Measurements from ENCODE around the gene ABCA9.
"Not testable (repeated sequence)": the region's sequence is repeated elsewhere in the genome, so short reads cannot be mapped to it uniquely, and the experiment has no call there.

Gene ABCA9

DNA sequence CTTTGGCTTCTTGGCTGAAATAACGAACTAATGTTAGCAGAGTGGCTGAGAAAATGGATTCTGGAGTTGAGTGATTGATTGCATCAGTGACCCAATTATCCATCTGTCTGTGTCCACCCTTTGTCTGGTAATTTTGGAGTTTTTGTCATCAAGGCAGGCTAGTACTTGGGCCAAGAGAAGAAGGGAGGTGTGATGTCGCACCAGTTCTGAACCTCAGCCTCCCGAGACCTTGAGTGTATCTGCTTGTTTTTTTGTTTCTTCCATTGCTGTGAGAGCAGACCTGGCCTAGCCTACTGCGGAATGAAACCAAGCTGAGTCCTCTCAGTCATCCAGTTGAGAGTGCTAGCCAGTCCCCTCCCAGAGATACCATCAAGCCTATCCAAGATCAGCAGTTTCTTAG is 110.0 kb downstream of the ABCA9 start:
- no peak for DNase-seq

DNA sequence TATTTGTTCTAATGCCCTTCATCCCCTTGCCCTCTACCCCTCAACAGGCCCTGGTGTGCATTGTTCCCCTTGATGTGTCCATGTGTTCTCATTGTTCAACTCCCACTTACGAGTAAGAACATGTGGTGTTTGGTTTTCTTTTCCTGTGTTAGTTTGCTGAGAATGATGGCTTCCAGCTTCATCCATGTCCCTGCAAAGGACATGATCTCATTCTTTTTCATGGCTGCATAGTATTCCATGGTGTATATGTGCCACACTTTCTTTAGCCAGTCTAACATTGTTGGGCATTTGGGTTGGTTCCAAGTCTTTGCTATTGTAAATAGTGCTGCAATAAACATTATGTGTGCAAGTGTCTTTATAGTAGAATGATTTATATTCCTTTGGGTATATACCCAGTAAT is 112.9 kb downstream of the ABCA9 start:
- DNase-seq: not testable (repeated sequence)

DNA sequence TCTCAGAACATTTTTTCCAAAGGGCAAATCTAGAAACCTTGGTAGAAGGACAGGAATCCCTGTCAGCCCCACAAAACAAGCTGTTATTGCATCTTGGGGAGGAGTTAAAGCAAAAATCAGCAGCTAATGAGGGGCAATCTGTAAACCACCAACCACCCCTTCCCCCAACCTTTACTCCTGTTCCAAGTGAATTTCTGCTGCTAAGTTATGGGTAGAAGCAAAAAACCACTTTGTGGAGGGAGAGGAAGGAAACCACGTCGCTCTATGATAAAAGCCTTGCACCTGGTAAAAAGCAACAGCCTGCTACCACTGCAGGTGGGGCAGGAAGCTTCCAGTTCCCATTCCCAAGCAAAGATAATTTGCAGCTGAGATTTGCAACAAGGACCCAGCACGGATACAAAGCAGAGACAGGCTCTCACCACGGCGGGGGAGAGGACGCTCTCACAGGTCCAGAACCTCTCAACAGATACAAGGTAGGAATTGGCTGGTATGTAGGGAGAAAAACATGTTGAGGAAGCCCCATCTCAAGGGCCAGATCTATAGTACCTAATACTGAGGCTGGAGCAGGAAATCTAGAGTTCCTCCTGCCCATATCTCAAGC is 116.2 kb downstream of the ABCA9 start:
- no peak for DNase-seq

DNA sequence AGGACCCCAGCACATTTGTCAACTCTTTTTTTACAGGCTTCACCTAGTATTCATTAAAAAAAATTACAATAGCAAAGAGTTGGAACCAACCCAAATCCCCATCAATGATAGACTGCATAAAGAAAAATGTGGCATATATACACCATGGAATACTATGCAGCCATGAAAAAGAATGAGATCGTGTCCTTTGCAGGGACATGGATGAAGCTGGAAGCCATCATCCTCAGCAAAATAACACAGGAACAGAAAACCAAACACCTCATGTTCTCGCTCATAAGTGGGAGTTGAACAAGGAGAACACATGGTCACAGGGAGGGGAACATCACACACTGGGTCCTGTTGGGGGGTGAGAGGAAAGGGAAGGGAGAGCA is 116.9 kb downstream of the ABCA9 start:
- not testable (repeated sequence) for DNase-seq

DNA sequence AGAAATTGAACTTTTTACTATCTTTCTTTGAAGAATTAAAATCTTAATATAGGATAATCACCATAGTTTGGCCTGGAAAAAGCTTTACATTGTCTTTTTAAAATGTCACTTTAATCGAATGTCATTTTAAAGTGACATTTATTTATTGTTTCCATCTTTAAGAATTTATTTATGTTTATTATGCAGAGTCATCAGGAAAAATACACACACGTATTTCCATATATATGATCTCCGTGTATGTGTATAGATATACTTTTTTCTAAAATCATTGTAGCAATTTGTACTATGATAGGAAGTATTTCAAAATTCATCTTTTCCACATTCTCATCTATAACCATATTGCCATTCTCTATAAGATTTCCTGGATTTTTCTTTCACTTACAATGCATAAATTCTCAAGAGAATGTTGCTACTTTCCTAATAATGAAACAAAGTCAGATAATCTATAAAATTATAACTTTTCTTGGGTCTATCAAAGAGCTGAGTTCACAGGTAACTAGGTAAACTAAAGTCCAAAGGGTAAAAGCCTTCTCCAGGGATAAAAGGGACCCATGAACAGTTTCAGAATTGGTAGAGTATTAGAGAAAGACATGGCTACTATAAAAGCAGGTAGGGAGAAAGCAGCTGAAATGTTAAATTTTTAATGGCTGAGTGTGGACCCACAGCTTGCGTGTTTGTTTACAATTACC is 117.5 kb downstream of the ABCA9 start:
- DNase-seq: no peak

DNA sequence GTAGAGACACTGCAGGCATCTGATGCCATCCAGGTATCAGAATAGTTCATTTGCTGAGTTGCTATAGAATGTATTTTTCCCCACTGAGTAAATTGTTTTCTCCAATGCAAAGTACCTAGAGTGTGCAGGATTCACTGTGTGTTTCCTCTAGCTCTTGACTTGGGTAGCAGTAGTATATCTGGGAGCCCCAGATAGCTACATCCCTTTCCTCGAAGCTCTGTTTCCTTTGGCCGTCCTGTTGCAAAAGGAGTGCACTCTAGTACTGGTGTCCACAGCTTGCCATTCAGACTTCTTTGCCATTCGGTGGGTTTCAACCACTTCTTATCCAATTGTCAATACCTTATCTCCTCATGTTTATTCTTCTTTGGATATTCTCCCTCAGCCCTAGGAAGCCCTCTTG is 118.3 kb downstream of the ABCA9 start:
- DNase-seq: no peak

DNA sequence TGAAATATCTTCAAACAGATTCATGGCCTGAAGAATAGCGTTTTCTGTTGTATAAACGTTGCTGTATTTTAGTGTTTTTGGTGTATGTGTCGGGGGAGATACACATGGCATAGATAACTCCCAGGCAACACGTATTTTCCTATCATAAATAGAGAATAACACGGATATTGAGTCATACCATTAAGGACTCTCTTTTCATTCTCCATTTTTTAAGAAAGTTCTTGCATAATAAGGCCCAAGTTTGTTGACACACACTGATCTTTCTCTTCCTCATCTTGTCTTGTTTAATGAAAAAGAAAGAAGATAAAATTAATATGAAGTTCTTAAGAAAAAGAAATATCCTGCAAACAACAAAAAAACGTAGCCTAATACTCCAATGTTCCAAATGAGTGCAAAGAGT is 119.0 kb downstream of the ABCA9 start:
- DNase-seq: no peak

DNA sequence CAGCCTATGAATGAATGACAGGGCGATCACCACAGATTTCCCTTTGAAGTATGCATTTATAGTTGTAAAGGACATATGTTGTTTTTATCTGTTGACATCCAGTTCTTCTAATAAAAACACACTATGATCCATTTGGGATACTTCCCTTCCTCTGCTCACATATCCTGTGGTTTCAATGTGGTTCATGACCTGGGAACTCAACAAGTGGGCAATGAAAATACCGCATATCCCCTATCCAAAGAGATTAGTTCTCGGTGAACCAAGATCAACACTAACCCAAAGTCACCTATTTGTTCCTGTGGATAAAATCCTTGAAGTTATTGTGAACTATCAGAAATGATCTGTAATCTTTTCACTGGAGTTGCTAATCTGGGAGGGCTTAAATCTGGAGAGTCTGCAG is 121.5 kb downstream of the ABCA9 start:
- no peak for DNase-seq

DNA sequence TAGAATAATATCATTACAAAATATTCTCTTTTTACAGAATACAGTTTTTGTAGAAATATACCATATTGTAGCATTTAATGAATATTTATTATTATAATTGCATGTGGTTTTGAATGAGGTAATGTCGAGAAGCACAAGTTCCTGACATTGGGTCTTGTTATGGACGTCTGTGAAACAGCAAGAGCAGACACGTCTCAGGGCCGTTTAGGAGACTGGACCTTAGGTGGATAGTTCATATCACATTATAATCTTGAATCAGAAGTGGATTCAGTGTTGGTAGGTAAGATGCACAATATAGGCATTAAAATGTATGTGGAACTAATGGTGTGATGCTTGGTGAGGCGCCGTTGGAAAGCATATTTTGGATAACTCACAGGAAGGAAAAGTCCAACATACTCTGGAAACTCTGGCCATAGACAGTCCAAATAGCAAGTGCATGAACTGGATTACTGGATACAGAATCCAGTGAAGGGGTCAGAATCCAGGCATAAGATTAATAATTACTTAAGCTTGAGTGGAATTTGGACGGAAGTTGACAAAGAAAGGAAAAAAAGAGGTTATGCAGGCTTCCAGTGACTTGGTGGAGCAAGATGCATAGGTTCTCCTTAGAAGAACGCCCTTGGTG is 122.7 kb downstream of the ABCA9 start:
- no peak for DNase-seq

DNA sequence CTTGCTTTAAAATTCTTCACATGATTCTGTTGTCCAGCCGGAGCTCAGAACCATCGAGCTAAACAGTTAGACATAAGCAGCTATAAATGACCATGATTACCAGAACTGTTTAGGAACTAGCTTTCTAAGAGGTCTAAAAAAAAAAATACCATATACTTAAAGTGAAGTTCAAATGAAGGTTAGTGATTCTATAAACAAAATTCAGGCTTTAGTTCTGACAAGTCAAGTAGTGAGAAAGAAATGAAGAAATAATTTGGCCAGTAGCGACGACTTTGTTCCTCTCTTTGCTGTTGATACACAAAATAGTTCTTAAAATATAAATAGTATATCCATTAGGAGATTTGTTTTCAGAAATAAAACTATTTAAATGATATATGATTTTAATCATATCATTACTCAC is 133.2 kb downstream of the ABCA9 start:
- DNase-seq: no peak

DNA sequence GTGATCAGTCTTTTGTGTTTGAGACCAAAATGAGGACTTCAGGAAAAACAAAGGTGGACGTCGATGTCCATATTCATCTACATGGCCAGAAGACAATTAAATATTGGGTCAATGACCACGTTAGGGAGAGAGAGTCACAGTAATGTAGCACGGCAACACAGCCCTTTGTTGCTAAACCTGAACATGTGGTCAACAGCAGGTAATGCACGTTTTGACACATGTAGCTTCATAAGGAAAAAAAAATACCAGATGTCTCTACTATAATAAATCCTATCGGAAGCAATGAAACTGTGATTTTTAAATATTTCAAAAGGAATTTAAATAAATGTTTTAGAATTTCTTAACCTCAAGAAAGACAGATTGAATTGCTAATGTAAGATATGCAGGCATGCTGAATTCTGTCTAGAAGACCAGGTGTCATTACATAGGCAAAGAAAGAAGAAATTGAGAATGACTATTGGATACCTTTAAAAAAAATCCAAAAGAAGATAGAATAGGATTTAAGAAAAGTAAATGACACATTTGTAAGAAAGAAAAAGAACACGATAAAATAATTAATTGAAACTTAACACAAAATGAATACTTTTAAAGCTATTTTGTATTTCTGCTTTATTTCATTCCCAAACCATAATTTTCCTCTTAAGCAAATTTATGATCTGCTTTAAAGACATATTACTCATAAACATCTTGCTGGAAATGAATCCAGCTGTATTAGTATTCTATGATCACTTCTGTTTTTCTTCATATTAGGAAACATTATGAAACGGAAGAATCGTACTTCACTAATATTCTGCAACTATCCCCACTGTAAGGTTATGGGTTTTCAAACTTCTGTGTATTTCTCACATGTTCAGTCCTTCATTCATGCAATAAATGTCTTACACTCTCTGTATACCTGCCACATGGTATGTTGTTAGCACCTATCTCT is 135.7 kb downstream of the ABCA9 start:
- DNase-seq: no peak

Measured in fibroblast of skin of scalp (primary cell).